GM21526 (cell line): Measurements from ENCODE around the gene CCR2.
"Not testable (repeated sequence)": the region's sequence is repeated elsewhere in the genome, so short reads cannot be mapped to it uniquely, and the experiment has no call there.

ENCODE experiments used
- ATAC-seq: cut with Tn5 transposase; IDR thresholded peaks from one replicate; pipeline ENCODE4 v1.9.1; 2021; ENCODE audit warnings: moderate library complexity; ENCODE audit not compliant: unreplicated experiment, low FRiP score

CCR2 gene

DNA sequence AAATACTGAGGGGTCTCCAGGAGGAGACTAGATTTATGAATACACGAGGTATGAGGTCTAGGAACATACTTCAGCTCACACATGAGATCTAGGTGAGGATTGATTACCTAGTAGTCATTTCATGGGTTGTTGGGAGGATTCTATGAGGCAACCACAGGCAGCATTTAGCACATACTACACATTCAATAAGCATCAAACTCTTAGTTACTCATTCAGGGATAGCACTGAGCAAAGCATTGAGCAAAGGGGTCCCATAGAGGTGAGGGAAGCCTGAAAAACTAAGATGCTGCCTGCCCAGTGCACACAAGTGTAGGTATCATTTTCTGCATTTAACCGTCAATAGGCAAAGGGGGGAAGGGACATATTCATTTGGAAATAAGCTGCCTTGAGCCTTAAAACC lies 21.3 kb downstream of the CCR2 start:
- ATAC-seq = no peak

DNA sequence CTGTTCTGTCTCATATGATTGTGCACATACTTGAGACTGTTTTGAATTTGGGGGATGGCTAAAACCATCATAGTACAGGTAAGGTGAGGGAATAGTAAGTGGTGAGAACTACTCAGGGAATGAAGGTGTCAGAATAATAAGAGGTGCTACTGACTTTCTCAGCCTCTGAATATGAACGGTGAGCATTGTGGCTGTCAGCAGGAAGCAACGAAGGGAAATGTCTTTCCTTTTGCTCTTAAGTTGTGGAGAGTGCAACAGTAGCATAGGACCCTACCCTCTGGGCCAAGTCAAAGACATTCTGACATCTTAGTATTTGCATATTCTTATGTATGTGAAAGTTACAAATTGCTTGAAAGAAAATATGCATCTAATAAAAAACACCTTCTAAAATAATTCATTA lies 21.9 kb downstream of the CCR2 start:
- no peak for ATAC-seq

DNA sequence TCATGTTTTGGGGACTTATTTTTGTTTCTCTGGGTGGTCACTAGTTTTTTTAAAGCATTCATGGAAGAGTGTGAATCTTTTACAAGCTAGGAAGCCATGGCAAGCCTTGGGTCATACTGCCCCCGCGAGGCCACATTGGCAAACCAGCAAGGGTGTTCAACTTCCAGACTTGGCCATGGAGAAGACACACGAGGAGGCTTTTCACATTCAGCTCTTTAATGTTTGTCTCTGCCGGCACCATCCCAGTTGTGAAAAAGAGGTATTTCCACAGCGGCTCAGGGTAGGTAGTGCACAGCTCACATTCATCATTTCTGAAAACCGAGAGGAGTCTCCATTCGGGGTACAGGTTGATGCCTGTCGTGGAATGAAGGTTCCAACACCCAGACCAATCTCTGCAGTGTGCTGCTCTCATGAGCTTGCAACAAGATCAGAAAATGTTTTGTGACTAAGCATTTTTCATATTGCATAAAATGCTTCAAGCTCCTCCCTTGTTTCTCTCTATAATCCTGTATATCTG lies 24.6 kb downstream of the CCR2 start:
- ATAC-seq = no peak

DNA sequence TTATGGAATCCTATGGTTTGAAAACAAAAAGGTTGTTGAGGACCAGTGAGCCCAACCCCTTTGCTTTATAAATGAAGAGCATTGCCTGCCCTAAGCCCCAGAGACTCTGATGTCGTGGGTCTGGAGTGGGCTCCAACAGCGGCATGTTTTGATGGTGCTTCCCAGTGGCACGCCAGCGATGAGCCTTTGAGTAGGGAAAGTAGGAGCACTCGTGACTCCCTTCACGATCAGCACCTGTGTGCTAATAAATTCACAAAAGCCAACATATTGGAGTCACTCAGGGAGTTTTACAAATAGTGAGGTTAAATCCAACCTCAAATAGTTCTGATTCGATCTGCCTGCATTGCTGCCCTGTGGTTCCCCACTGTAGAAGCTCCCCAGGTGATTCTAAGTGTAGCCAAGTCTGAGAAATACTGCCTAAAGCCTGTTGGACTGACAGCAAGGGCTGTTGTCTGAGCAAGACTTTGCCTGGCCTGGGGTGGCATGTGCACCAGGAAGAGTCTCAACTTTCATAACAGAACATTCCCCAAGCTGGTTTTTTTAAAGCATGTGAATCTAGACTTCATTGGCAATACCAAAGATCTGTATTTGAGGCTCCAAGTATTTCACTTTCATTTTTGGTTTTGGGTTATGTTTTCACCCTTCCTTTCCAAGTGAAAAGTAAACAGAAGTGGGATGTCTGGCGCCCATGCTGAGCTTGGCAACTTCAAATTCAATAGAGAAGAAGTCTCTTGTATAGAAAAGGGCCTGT lies 26.7 kb downstream of the CCR2 start:
- ATAC-seq = no peak

DNA sequence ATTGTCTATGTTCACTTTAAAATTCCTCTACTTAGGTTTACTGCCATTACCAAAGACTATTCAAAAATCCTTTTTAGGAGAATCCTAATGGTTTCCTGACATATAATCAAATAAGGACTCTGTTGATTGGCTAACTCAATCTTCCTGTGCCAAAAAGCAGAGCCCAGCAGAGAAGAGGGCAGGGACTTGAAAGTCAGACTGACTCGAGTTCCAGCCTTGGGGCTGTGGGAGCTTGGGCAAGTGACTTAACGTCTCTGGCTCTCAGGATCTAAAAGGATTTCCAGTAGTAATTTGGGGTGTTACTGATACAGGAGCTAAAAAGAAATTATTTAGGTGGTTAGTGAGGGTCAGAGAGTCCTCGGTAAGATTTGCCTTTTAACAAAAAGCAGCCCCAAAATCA lies 27.7 kb downstream of the CCR2 start:
- no peak for ATAC-seq

DNA sequence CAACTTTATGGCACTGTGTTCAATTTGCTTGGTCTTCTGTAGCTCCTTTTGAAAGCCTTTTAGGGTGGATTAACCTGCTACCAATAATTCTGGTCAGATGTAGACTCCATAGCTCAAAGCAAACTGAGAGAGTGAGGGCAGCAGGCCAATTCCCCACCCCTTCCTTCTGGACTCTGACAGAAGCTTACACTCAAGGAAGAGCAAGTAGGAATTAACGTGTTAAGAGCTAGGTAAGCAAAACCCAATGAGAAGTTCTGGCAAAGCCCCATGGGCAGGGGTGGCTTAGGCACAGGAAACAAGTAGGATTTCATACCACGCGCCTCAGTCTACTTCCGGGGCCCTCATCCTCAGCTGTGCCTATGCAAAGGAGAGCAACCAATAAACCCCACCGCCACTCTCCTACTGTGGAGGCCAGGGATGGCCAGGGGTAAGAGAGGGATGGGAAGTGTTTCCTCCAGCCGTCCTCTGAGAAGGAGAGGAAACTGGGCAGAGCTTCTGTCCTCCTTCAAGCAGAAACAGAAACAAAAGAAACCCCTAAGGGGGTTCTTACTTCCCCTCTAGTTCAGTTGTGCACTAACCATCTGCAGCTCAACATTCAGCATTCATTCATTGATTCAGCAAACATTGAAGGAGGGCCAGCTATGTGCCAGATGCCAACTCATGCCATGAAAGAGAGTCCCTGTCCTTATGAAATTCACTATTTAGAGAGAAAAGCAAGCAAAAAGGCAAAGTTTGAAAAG lies 29.5 kb downstream of the CCR2 start:
- no peak for ATAC-seq

DNA sequence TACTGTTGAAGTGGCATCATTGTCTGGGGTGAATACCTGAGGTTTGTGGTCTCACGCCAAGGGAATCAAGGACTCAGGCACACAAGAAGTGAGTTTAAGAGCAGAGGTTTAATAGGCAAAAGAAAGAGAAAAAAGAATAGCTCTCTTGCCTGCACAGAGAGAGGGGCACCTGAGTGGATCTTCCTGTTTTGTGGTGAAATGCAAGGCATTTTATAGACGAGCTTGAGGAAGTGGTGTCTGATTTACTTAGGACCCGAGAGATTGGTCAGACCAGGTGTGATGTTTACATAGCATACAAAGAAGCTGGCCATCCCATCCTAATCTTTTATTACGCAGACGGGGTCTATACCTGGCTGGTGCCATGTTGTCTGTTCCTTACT lies 30.0 kb downstream of the CCR2 start:
- no peak for ATAC-seq

DNA sequence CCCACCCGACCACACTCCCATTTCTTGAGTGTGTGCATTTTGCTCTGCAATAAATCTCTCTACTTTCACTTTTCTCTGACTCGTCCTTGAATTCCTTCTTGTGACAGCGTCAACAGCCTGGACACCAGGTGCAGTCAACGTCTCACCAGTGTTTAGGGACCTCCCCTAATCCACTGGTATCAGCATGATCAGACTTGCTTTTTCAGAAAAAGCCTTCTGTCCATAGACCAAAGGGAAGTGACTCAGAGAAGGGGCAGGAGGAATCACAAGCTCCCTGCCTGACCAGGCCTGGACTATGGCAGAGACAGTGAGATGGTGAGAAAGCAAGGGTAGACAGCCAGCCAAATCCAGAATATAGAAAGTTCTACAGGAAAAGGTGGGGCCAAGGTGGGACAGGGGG lies 32.3 kb downstream of the CCR2 start:
- no peak for ATAC-seq

DNA sequence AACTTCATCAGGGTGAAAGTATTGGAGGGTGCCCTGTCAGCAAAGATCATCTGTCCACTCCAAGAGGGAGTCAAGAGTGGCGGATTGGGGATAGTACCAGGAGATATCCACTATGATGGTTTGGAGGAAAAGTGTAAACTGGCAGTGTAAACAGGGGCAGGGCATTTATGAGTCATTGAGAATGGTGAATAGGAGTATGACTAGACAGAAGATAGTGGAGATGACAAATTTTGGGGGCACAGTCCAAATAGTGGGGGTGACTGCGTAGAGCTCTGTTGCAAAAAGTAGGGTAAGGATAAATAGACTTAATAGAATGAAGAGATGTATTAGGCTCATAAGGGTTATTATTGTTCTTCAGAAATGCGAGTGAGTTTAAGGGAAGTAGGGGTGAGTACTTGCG lies 34.9 kb downstream of the CCR2 start:
- ATAC-seq = not testable (repeated sequence)

DNA sequence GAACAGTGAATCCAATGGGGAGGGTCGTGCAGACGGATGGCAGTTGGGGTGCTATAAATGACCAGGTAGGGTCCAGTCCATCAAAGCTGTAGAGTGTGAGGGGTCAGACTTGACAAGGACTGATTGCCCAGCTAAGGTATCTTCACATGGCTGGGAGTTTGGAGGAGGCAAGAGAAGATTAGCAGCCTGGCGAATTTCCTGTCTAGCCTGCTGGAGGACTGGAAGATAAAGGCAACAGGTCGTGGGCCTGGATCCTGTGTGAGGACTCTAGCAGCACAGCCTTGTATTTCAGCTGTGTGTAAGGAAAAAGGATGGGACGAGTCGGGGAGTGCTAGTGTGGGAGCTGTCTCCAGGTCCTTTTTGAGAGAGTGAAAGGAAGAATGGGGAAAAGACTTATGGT lies 35.4 kb downstream of the CCR2 start:
- no peak for ATAC-seq

DNA sequence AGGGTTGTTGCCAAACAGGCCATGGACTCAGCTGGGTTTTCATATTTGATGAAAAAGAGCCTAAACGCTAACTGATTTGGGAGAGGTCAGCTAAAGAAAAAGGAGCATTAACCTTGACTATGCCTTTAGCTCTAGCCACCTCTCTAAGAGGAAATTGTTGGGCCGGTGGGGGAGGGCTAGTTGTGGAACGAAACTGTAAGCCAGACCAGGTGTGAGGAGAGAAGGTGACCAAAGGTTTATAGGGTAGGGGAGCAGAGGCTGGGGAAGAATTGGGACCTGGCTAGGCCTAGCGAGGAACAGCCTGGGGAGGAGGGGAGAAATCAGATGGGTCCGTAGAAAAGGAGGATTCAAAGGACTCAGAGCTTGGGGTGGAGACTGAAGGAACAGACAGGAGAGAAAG lies 37.6 kb downstream of the CCR2 start:
- not testable (repeated sequence) for ATAC-seq

DNA sequence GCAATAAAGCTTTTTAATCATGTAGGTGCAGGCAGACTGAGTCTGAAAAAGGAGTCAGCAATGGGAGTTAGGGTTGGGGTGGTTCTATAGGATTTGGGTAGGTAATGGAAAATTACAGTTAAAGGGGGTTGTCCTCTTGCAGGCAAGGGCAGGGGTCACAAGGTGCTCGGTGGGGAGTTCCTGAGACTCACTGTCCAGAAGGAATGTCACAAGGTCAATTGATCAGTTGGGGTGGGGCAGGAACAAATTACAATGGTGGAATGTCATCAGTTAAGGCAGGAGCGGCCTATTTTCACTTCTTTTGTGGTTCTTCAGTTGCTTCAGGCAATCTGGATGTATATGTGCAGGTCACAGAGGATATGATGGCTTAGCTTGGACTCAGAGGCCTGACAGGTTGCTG lies 39.1 kb downstream of the CCR2 start:
- ATAC-seq = no peak

DNA sequence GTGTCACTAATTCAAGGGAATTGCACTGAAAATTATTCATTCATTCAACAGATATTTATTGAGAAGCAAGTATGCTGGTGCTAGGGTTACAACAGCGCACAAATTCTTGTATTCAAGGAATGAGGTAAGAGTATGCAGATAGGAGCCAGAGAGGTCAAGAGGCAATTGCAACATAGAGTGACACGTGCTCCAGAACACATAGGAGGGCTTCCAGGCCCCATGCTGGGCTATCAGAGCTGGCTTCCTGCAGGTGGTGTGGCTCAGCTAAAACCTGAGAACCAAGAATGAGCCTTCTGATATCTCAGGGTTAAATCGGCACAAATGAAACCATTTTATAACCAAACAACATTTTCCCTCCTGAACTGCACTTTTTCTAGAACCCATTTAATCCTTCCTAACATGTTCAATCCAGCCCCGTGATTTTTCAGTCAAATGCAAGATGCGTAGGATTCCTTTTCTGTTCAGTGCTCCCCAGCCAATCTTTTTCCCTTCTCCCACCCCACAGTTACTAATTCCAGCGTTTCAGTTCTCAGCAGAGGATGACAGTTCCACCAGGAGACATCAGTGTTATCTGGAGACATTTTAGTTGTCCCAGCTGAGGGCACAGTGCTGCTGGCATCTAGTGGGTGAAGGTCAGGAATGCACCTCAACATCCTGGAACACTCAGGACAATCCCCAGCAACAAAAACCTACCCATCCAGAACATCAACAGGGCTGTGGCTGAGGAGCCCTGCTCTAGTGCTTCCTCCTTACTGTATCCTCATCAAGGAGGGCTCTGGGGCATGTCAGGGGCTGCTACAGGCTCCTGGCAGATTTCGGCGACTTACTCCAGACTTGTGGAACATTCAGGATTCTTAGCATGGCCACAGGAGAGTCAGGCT lies 39.9 kb downstream of the CCR2 start:
- no peak for ATAC-seq

DNA sequence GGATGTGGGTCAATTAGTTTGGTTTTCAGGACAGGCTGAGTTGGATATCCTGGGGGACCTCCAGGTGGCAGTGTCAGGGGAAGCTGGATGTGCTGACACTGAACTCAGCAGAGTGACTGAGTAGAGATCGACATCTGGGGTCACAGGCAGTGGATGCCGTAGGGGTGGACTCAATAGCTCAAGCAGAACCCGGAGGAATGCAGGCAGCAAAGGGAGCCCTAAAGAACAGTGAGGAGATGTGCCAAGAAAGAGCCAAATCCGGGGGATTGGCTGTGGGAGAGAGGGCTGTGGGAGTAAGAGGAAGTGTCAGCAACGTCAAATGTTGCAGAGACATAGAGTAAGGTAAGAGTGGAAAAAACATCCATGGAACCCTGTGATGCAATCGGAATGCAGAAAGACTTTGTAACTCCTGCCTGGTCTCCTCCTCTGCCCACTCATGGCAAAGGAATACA lies 41.3 kb downstream of the CCR2 start:
- ATAC-seq = no peak

DNA sequence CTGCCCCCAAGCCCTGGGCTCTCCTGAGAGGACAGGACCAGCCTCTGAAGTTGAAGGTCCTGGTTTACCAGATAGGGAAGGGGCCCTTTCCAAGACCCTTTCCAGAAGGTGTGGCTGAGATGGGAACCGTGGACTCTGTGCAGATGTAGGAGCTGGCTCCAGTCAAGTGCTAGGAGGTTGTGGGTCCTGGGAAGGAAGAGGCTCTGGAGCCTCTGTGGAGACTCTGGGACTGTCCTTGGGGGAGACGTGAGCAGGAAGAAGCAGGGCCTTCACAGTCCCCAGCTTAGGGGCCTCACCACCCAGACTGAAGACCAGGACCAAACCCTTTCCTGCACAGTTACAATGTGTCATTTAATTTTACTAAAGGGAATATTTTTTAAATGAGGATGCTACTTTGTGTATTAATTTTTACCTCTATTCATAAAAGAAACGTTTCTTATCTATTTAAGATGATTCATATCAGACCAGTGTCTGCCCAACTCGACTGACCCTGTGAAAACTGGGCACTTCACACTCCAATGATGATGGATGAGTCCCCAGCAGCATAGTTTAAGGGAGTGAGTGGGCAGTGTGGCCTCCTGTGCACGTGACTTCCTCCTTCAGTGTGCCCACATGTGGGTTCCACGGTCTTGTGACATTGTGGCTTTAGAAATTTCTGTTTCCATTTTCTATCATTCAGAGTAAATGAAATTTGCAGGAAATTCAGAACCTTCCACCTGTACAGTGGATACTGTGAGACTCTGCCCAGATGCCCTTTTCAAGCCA lies 42.0 kb downstream of the CCR2 start:
- no peak for ATAC-seq

DNA sequence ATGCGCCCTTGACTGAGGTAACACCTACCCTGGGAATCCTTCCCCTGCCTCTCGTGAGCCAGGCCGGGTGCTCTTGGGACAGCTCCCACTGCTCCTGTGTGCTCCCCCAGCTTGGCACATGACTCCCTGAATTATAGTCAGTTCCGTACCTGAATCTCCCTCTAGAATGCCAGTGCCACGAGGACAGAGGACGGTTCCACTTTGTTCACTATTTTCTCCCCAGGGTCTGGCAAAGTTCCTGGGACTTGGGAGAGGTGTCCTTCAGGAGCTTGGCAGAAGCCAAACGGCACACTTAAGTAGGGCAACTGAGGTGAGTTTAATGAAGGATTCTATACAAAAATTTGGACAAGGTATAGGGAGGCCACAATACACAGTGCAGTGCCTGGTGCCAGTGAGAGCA lies 43.2 kb downstream of the CCR2 start:
- ATAC-seq = no peak

DNA sequence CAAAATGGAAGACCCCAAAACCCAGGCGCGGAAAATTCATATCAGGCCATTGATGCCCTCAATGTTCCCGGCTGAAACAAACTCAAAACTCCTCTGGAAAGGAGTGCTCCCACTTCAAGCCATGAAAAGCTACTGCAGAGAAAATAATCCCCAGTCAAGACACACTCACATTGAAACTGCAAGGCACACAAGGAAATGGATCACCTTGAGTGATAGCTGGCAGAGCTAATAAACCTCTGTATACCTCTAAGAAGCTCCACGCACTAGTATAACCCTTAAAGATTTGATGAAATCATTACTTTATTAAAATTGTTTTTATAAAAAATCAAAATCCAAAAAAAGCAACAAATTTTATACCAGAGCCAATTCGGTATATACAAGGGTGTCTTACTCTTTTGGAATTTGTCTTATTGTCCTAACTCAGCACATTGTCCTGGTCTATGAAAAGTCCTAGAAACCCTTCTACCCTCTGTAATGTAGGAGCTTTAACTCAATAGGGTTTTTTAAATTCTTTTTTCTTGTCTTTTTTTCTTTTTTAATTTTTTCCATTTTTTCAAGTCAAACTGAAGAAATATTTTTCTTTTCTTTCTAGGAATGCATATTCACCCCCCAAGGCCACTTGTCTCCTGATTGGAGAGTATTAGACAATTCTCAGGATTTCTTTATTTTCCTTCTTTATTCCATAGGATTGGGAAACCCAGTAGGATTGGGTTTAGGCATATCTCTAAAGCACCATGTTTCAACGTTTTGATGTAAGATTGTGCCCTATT lies 44.5 kb downstream of the CCR2 start:
- ATAC-seq = no peak

DNA sequence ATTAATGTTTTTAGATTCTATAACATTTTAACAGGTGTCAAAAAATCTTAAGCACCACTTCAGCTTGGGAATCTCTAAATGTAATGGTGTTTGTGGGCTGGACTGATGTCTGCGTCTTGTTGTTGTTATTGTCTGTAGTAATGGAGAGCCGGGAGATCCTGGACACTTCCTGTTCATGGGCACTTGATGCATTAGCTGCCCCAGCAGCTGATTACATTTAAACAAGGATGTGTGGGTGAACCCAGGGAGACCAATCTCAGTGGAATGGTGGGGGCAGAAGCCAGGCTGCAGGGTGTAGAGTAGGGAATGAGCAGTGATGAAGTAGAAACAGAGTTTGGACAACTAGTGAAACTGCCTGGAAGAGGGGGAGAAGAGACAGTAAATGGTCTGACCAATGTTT lies 45.2 kb downstream of the CCR2 start:
- ATAC-seq = no peak

DNA sequence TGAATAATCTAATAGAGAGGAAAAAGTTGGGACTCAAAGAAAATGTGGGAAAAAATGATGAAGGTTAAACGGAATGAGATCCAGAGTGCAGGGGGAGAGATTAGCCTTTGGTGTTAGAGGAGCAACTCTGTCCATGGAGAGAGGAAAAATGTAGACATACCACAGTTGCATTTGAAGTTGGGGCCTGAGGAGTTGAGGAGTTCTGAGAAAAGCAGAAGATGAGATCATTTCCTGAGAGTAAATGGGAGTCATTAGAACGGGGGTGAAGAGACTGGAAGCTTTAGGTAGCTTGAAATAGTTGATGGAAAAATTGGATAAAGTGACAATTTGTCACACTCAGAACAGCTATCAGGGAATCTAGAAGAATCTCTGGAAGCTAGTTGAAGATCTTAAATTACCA lies 45.6 kb downstream of the CCR2 start:
- no peak for ATAC-seq
